HT1080 (cell line): ENCODE results near the gene SIGLEC12. TPM values are rescaled to one million over a fixed set of nuclear protein-coding genes. Genes with fewer than 3 reads are reported as not detected.
"Not testable (repeated sequence)": the region's sequence is repeated elsewhere in the genome, so short reads cannot be mapped to it uniquely, and the experiment has no call there.

ENCODE experiments used
- DNase-seq: peaks from one replicate; pipeline ENCODE4 v3.0.0-alpha.2; 2015; ENCODE audit warnings: low read depth
- total RNA-seq: library from RNA; depleted of rRNA; stranded (reverse); fragments of >200 nt; shearing (Covaris generic); gene quantifications from 2 replicates; pipeline ENCODE4 v1.2.3, GENCODE V29; 2014

Gene SIGLEC12
- total RNA-seq, 1 experiment from 2014 or later: not detected

- no peak for DNase-seq
These were observed 15.5 kb downstream of the SIGLEC12 start for GRCh38 chr19:51485960-51486660.

GRCh38 chr19:51480590-51480989 is 21.0 kb downstream of the SIGLEC12 start:
- no peak for DNase-seq

- no peak for DNase-seq
These were observed 21.9 kb downstream of the SIGLEC12 start for GRCh38 chr19:51479531-51480331.

GRCh38 chr19:51478381-51479234 is 23.0 kb downstream of the SIGLEC12 start, which contains the start of gene CEACAM18:
Gene CEACAM18, plus strand, starts transcription at chr19:51478539.
- no peak for DNase-seq

- DNase-seq: no peak
These were observed 24.3 kb downstream of the SIGLEC12 start for GRCh38 chr19:51477344-51477743.

- DNase-seq: no peak
These were observed 25.4 kb downstream of the SIGLEC12 start for GRCh38 chr19:51476164-51476563.

GRCh38 chr19:51473009-51473707 is 28.4 kb downstream of the SIGLEC12 start:
- DNase-seq: peak; percentile 56

- DNase-seq: no peak
These were observed 29.0 kb downstream of the SIGLEC12 start for GRCh38 chr19:51472607-51473006.

GRCh38 chr19:51471527-51471926 is 30.1 kb downstream of the SIGLEC12 start:
- DNase-seq: no peak

GRCh38 chr19:51470966-51471365 is 30.6 kb downstream of the SIGLEC12 start:
- no peak for DNase-seq

GRCh38 chr19:51469629-51470028 is 32.0 kb downstream of the SIGLEC12 start:
- no peak for DNase-seq

GRCh38 chr19:51469162-51469561 is 32.4 kb downstream of the SIGLEC12 start:
- DNase-seq: no peak

- DNase-seq: no peak
These were observed 33.1 kb downstream of the SIGLEC12 start for GRCh38 chr19:51468545-51468920.

- no peak for DNase-seq
These were observed 33.6 kb downstream of the SIGLEC12 start for GRCh38 chr19:51467864-51468544.

GRCh38 chr19:51466723-51467122 is 34.9 kb downstream of the SIGLEC12 start:
- DNase-seq: no peak

- not testable (repeated sequence) for DNase-seq
These were observed 37.5 kb downstream of the SIGLEC12 start for GRCh38 chr19:51463976-51464581.

- DNase-seq: no peak
These were observed 38.9 kb downstream of the SIGLEC12 start for GRCh38 chr19:51462681-51463080.

- DNase-seq: no peak
These were observed 39.3 kb downstream of the SIGLEC12 start for GRCh38 chr19:51462276-51462675.

GRCh38 chr19:51461723-51462161 is 39.9 kb downstream of the SIGLEC12 start:
- DNase-seq: no peak
